Adrenal gland (tissue), 5 donors: ENCODE data around the gene DEAF1.

ENCODE experiments used
- POLR2A ChIP-seq, 2 donors: fragments of 450-650 bp; IDR thresholded peaks; one replicate each; pipeline ENCODE4 v1.6.1; 2017; ENCODE audit warnings: antibody characterized with exemption in 2 of 2, mild to moderate bottlenecking in 2 of 2, moderate library complexity in 1 of 2
- TF ChIP-seq, protein P1 (sequence below), 6 experiments: fragments of 450-650 bp in 4 of 6; fragments of 200-600 bp in 2 of 6; sonication (generic) in 1 of 6; IDR thresholded peaks; 1 replicate in 5 of 6; 2 replicates in 1 of 6; pipeline versions ENCODE4 v1.5.1 to v1.8.0; 2016 to 2021; ENCODE audit warnings: antibody characterized with exemption in 6 of 6, mild to moderate bottlenecking in 2 of 6, moderate library complexity in 1 of 6
- donor health status: DM: no; HTN: no; CAD: no.

- TF ChIP-seq, protein P1, sequence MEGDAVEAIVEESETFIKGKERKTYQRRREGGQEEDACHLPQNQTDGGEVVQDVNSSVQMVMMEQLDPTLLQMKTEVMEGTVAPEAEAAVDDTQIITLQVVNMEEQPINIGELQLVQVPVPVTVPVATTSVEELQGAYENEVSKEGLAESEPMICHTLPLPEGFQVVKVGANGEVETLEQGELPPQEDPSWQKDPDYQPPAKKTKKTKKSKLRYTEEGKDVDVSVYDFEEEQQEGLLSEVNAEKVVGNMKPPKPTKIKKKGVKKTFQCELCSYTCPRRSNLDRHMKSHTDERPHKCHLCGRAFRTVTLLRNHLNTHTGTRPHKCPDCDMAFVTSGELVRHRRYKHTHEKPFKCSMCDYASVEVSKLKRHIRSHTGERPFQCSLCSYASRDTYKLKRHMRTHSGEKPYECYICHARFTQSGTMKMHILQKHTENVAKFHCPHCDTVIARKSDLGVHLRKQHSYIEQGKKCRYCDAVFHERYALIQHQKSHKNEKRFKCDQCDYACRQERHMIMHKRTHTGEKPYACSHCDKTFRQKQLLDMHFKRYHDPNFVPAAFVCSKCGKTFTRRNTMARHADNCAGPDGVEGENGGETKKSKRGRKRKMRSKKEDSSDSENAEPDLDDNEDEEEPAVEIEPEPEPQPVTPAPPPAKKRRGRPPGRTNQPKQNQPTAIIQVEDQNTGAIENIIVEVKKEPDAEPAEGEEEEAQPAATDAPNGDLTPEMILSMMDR (IDR thresholded peaks at IDR 0.05) = no peak
- TF ChIP-seq POLR2A (IDR thresholded peaks at IDR 0.05) = no peak
These were observed 64.2 kb downstream of the DEAF1 start for GRCh38 chr11:630871-631270.
